HG03103 (cell line): ENCODE data around the gene JAZF1.

Source experiments
- ATAC-seq: cut with Tn5 transposase; IDR thresholded peaks from one replicate; pipeline ENCODE4 v1.9.1; 2021; ENCODE audit warnings: low read depth; ENCODE audit not compliant: unreplicated experiment

Gene JAZF1

DNA sequence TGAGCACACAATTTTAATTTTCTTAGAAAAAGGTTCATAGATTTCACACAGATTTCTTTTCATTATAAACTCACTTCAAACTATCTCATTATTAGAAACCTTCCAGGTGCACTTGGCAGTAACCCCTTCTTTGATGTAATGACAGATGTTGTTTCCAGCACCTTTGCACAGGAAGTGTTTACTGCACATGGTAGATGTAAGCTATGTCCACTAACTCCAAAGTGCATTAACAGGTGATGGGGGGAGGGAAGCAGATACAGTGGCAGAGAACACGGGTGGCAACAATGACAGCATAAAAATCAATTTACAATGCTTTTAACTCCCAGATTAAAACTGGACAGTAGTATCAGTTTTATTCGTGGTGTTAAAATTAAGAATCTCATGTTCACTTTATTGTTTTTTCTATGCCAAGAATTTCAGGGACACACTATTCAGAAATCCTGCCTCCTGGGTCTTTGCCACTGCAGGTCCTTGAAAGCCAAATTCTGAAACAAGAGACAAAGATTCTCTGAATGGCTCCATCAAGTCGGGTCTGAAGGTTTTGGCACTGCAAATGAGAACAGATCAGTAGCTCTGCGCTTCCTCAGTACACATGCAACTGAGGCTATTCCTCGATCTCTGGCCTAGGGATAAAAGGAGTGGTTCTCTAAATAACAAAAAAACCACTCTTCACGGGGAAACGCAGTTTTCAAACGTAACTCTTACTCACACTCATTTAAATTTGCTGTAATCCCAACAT is 187.7 kb downstream of the JAZF1 start:
- ATAC-seq, result no peak

- ATAC-seq, result no peak
Measured at GRCh38 chr7:27992097-27992496, 188.5 kb downstream of the JAZF1 start.

DNA sequence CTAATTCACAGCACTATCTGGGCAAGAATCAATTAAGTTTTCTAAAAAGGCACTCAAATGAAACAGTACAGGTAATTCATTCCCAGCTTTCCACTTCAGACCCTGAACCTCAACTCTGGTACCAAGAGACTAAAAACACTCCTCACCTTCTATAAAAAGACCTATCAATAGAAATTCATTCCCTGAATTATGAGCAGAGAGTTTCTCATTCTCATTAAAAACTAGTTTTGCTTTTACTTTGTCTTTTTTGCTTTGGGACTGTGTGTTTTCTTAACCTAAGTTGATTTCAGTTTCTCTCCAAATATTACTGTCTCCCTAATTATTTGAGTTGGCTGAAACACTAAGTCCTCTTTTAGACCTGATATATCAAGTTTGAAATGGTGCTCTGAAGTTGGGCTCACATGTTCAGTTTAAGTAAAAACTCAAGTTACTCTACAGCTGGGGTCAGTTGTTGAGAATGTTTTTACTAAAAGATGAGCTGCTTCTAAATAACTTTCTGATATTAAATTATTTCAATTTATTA is 189.5 kb downstream of the JAZF1 start:
- no peak for ATAC-seq

- no peak for ATAC-seq
Measured at GRCh38 chr7:27976531-27976930, 204.1 kb downstream of the JAZF1 start.

- no peak for ATAC-seq
Measured at GRCh38 chr7:27973625-27974024, 207.0 kb downstream of the JAZF1 start.

GRCh38 chr7:27972276-27972675 is 208.3 kb downstream of the JAZF1 start:
- no peak for ATAC-seq

DNA sequence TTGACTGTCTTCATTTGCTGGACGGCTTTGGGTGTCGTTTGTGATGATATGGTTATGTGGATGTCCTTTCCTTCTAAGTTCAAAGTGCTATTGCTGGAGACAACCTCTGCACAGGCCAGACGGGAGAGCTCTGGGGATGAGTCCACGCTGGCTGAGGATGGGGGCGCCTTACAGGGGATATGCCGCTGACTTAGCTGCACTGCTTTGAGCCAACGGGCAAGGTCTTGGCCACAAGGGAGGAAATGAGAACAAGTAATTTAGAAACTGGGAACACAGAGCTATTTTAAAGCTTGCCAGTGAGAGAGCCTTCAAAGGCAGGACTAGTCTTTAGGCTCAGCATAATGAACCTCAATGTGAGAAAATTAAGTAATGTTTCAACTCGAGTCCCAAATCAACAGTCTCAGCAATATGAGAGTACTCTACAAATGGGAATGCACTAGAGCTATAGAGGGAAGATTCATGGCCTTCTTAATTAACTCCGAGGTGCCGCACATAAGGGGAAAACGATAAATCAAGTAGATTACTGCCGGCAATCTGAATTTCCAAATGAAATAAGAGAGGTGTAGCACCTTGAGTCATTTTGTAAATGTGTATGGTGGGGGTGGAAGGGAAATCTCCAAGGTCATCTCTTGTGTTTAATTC is 209.3 kb downstream of the JAZF1 start:
- ATAC-seq, result no peak

- ATAC-seq, result no peak
Measured at GRCh38 chr7:27970350-27970749, 210.2 kb downstream of the JAZF1 start.

GRCh38 chr7:27969346-27969745 is 211.2 kb downstream of the JAZF1 start:
- no peak for ATAC-seq

- peak; percentile 37 for ATAC-seq
Measured at GRCh38 chr7:27967639-27968038, 213.0 kb downstream of the JAZF1 start.

GRCh38 chr7:27966219-27966780 is 214.3 kb downstream of the JAZF1 start:
- ATAC-seq, result no peak

- ATAC-seq, result no peak
Measured at GRCh38 chr7:27965650-27966049, 214.9 kb downstream of the JAZF1 start.

DNA sequence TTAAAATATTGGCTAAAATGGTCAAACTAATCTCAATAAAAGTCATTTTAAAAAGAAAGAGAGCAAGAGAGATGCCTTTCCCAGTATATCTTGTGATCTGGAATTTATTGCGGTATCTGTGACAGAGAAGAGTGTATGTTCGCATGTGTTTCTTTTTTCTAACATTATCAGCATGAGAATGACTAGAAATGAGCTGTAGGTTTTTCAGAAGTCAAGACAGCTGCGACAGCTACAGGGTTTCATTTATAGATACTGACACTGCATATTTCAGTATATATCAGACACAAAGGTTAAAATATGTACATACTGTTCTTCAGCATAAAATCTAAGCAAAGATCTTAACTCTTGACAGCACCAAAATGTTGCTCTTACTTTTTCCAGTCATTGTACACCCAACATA is 215.8 kb downstream of the JAZF1 start:
- ATAC-seq, result no peak

DNA sequence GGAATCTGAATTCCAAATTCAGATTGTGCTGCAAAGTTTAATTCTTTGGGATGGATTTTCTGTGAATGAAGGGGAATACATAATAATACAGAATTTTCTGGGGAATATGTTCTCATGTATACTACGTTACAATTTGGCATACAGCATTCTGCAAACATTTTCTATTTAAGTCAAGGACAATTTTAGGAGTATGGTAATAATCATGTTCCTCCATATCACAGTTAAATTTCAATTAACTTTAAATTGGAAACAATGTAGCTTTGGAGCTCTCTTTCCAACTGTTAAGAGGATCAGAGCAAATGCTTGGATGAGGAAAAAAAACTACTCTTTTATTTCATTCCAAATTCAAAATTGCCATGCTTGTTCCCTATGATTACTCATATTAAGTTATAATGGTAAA is 217.5 kb downstream of the JAZF1 start:
- no peak for ATAC-seq

GRCh38 chr7:27962273-27962672 is 218.3 kb downstream of the JAZF1 start:
- ATAC-seq, result no peak

- ATAC-seq, result no peak
Measured at GRCh38 chr7:27961255-27961654, 219.3 kb downstream of the JAZF1 start.

- no peak for ATAC-seq
Measured at GRCh38 chr7:27960415-27960814, 220.2 kb downstream of the JAZF1 start.

GRCh38 chr7:27958933-27959548 is 221.6 kb downstream of the JAZF1 start:
- no peak for ATAC-seq

DNA sequence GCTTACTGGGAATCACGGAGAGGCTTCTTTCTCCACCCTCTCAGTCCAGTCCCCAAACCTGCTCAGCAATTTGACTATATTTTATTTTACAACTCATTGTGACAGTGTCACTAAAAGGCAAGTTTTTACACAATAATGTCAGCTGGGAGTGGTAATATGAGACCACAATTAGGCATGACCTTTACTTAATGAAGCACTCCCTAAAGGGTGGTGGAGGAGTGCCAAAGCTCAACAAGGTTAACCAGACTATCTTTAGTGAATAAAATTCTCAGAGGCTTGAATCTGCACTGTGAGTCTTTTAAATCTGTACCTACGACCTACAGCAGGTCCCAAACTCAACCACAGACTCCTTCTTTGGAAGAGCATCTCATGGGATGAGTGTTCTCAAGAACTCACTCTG is 225.0 kb downstream of the JAZF1 start:
- ATAC-seq, result no peak

- ATAC-seq, result no peak
Measured at GRCh38 chr7:27955011-27955410, 225.6 kb downstream of the JAZF1 start.

DNA sequence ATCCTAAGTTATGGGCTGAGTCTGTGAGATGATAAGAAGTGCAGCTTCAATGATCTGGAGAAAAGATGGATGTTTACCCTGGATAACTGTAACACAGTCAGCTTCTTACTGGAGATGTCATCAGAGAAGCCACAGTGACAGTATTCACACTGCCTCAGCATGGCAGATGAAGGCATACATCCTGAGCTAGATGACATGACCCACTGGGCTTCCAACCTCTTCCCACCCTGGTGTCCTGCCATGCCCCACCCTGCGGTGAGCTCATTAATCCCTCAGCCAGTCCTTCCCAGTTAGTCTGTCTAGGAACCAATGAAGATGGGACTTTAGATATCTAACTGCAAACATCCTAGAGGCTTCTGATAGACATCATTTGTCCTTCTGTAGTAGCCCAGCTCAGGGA is 226.8 kb downstream of the JAZF1 start:
- no peak for ATAC-seq
